ENCODE results near the gene IQGAP2. TPM values are rescaled to one million over a fixed set of nuclear protein-coding genes. Genes with fewer than 3 reads are reported as not detected.
"Not testable (repeated sequence)": the region's sequence is repeated elsewhere in the genome, so short reads cannot be mapped to it uniquely, and the experiment has no call there.

Gene IQGAP2
- polyA plus RNA-seq, 3 donors = 5.6 to 17.8 (median 7.0) TPM

- 52 to 77% (median 57%) methylated on average over 13 of the region's 13 CpGs for WGBS, 3 donors
- H3K27ac ChIP-seq (ENCODE audit: low read depth, low read length) = no peak overlapping the region
Observed at GRCh38 chr5:76542887-76543690, 140.0 kb downstream of the IQGAP2 start.

- WGBS, 3 donors = 28 to 47% (median 44%) methylated on average over 4 of the region's 4 CpGs
- H3K27ac ChIP-seq (ENCODE audit: low read depth, low read length) = no peak overlapping the region
Observed at GRCh38 chr5:76544268-76544926, 141.3 kb downstream of the IQGAP2 start.

- 59 to 70% (median 60%) methylated on average over 4 of the region's 4 CpGs for WGBS, 3 donors
- H3K27ac ChIP-seq (ENCODE audit: low read depth, low read length) = no peak overlapping the region
Observed at GRCh38 chr5:76545184-76545583, 142.1 kb downstream of the IQGAP2 start.

- no peak overlapping the region for H3K27ac ChIP-seq (ENCODE audit: low read depth, low read length)
- WGBS, 3 donors = 52 to 61% (median 55%) methylated on average over 8 of the region's 8 CpGs
Observed at GRCh38 chr5:76546497-76547102, 143.5 kb downstream of the IQGAP2 start.

GRCh38 chr5:76547242-76547890, 144.3 kb downstream of the IQGAP2 start:
- H3K27ac ChIP-seq (ENCODE audit: low read depth, low read length) = no peak overlapping the region
- 14 to 18% (median 15%) methylated on average over 4 of the region's 4 CpGs for WGBS, 3 donors

GRCh38 chr5:76547891-76548524, 144.9 kb downstream of the IQGAP2 start:
- 49 to 85% (median 84%) methylated on average over 3 of the region's 3 CpGs for WGBS, 3 donors
- H3K27ac ChIP-seq (ENCODE audit: low read depth, low read length) = no peak overlapping the region

- WGBS, 3 donors = 47 to 89% (median 86%) methylated on average over 3 of the region's 3 CpGs
- no peak overlapping the region for H3K27ac ChIP-seq (ENCODE audit: low read depth, low read length)
Observed at GRCh38 chr5:76548525-76549229, 145.6 kb downstream of the IQGAP2 start.

- not testable (repeated sequence) for H3K27ac ChIP-seq (ENCODE audit: low read depth, low read length)
- 98 to 99% (median 98%) methylated on average over 30 to 34 of the region's 34 CpGs for WGBS, 3 donors
Observed at GRCh38 chr5:76550881-76551280, 147.8 kb downstream of the IQGAP2 start.

- H3K27ac ChIP-seq (ENCODE audit: low read depth, low read length) = no peak overlapping the region
- 31 to 44% (median 40%) methylated on average over 1 of the region's 1 CpG for WGBS, 3 donors
Observed at GRCh38 chr5:76552546-76552945, 149.5 kb downstream of the IQGAP2 start.

- WGBS, 3 donors = 69 to 71% (median 70%) methylated on average over 2 of the region's 2 CpGs
- H3K27ac ChIP-seq (ENCODE audit: low read depth, low read length) = no peak overlapping the region
Observed at GRCh38 chr5:76553251-76553650, 150.2 kb downstream of the IQGAP2 start.

GRCh38 chr5:76555114-76555513, 152.0 kb downstream of the IQGAP2 start:
- H3K27ac ChIP-seq (ENCODE audit: low read depth, low read length) = no peak overlapping the region
- 81 to 94% (median 86%) methylated on average over 4 of the region's 4 CpGs for WGBS, 3 donors

GRCh38 chr5:76555717-76556116, 152.6 kb downstream of the IQGAP2 start:
- WGBS, 3 donors = 92 to 96% (median 93%) methylated on average over 2 of the region's 2 CpGs
- no peak overlapping the region for H3K27ac ChIP-seq (ENCODE audit: low read depth, low read length)

- 78 to 92% (median 90%) methylated on average over 4 of the region's 4 CpGs for WGBS, 3 donors
- no peak overlapping the region for H3K27ac ChIP-seq (ENCODE audit: low read depth, low read length)
Observed at GRCh38 chr5:76556511-76557221, 153.6 kb downstream of the IQGAP2 start.

GRCh38 chr5:76560952-76561891, 158.1 kb downstream of the IQGAP2 start:
- no peak overlapping the region for H3K27ac ChIP-seq (ENCODE audit: low read depth, low read length)
- WGBS, 3 donors = 32 to 60% (median 60%) methylated on average over 5 of the region's 5 CpGs

- WGBS, 3 donors = 57 to 83% (median 80%) methylated on average over 6 of the region's 6 CpGs
- H3K27ac ChIP-seq (ENCODE audit: low read depth, low read length) = no peak overlapping the region
Observed at GRCh38 chr5:76561959-76562358, 158.9 kb downstream of the IQGAP2 start.

GRCh38 chr5:76565009-76565408, 161.9 kb downstream of the IQGAP2 start:
- no peak overlapping the region for H3K27ac ChIP-seq (ENCODE audit: low read depth, low read length)
- WGBS, 3 donors = 73 to 88% (median 77%) methylated on average over 7 of the region's 7 CpGs
